IMR-90 (cell line): ENCODE results near the gene ZDHHC8. TPM values are rescaled to one million over a fixed set of nuclear protein-coding genes. Genes with fewer than 3 reads are reported as not detected.

Source experiments
- ATAC-seq: fragments of 200-7000 bp; cut with Tn5 transposase; 2 replicates; pipeline ENCODE4 v1.9.1; 2020; ENCODE audit warnings: low read depth, mild to moderate bottlenecking, moderate library complexity
- BruUV-seq: library from RNA; stranded (reverse); fragments of 400-500 nt; replicated peaks from 2 replicates; lab custom pipeline; 2021; lab: Mats Ljungman, UMichigan
- CTCF ChIA-PET: fragments of 300-600 bp; formaldehyde crosslinking; extraction: SDS; loops from one replicate; lab custom pipeline; 2021; ENCODE audit warnings: antibody characterized with exemption; lab: Yijun Ruan, JAX
- POLR2A ChIA-PET: fragments of 300-600 bp; sonication (Branson Sonifier 250); formaldehyde crosslinking; loops from one replicate; lab custom pipeline; 2022; ENCODE audit warnings: antibody characterized with exemption; ENCODE audit not compliant: unreplicated experiment; lab: Charles Lee
- DNase-seq: peaks from one replicate; pipeline ENCODE4 v3.0.0; 2013
- H2AFZ ChIP-seq: replicated peaks from 2 replicates; pipeline ENCODE3; 2013; ENCODE audit warnings: low read length, mild to moderate bottlenecking; ENCODE audit not compliant: poor library complexity
- H2AK5ac ChIP-seq: 2 replicates; pipeline ENCODE4 v1.6.1; 2013; ENCODE audit warnings: low read depth, low read length, inconsistent platforms
- H2AK9ac ChIP-seq: replicated peaks from 2 replicates; pipeline ENCODE3; 2013; ENCODE audit warnings: mild to moderate bottlenecking, low read depth, low read length, moderate library complexity; ENCODE audit not compliant: poor library complexity
- H2BK120ac ChIP-seq: 2 replicates; pipeline ENCODE4 v1.6.1; 2013; ENCODE audit warnings: low read depth, low read length, inconsistent platforms
- H2BK15ac ChIP-seq: 3 replicates; pipeline ENCODE4 v1.6.1; 2013; ENCODE audit warnings: low read depth, low read length, inconsistent platforms
- H2BK20ac ChIP-seq: 2 replicates; pipeline ENCODE4 v1.6.1; 2013; ENCODE audit warnings: low read depth, mild to moderate bottlenecking, inconsistent platforms, low read length, moderate library complexity
- H2BK5ac ChIP-seq: 2 replicates; pipeline ENCODE4 v1.6.1; 2013; ENCODE audit warnings: mild to moderate bottlenecking, low read depth, low read length, inconsistent platforms; ENCODE audit not compliant: poor library complexity, severe bottlenecking
- H3K14ac ChIP-seq: replicated peaks from 2 replicates; pipeline ENCODE4 v1.6.1; 2013; ENCODE audit warnings: low read depth, low read length, inconsistent platforms
- H3K18ac ChIP-seq: 2 replicates; pipeline ENCODE4 v1.6.1; 2013; ENCODE audit warnings: low read depth, low read length, control low read depth
- H3K23ac ChIP-seq: 2 replicates; pipeline ENCODE4 v1.6.1; 2013; ENCODE audit warnings: low read depth, low read length, inconsistent platforms
- H3K27ac ChIP-seq: 2 replicates; pipeline ENCODE4 v1.5.1; 2013; ENCODE audit warnings: mild to moderate bottlenecking, control low read depth, low read length; ENCODE audit not compliant: insufficient read depth
- H3K27me3 ChIP-seq: 2 replicates; pipeline ENCODE4 v1.6.1; 2013; ENCODE audit warnings: low read length; ENCODE audit not compliant: control insufficient read depth, insufficient read depth
- H3K36me3 ChIP-seq: 2 replicates; pipeline ENCODE4 v1.6.1; 2013; ENCODE audit warnings: low read length, mixed read lengths; ENCODE audit not compliant: control insufficient read depth, insufficient read depth
- H3K4ac ChIP-seq: 2 replicates; pipeline ENCODE4 v1.6.1; 2013; ENCODE audit warnings: low read depth, low read length, inconsistent platforms
- H3K4me1 ChIP-seq: 2 replicates; pipeline ENCODE4 v1.6.1; 2013; ENCODE audit warnings: low read length, mixed read lengths; ENCODE audit not compliant: control insufficient read depth, insufficient read depth
- H3K4me2 ChIP-seq: 2 replicates; pipeline ENCODE4 v1.6.1; 2013; ENCODE audit warnings: low read depth, mild to moderate bottlenecking, control low read depth, low read length, moderate library complexity
- H3K4me3 ChIP-seq: 2 replicates; pipeline ENCODE4 v1.5.1; 2013; ENCODE audit warnings: low read depth, mild to moderate bottlenecking, control low read depth, low read length, moderate library complexity; ENCODE audit not compliant: insufficient read depth
- H3K56ac ChIP-seq: 2 replicates; pipeline ENCODE4 v1.6.1; 2013; ENCODE audit warnings: low read length, inconsistent platforms; ENCODE audit not compliant: insufficient read depth; ENCODE audit errors: extremely low read depth
- H3K79me1 ChIP-seq, 2 experiments: 2 replicates each; pipeline ENCODE4 v1.6.1; 2013; ENCODE audit warnings: low read length in 2 of 2, inconsistent platforms in 1 of 2, low read depth in 1 of 2
- H3K9ac ChIP-seq: 2 replicates; pipeline ENCODE4 v1.6.1; 2013; ENCODE audit warnings: low read depth, low read length, control low read depth
- H3K9me1 ChIP-seq: 2 replicates; pipeline ENCODE4 v1.6.1; 2013; ENCODE audit warnings: low read length, inconsistent platforms; ENCODE audit not compliant: insufficient read depth
- H3K9me3 ChIP-seq: 2 replicates; pipeline ENCODE4 v1.6.1; 2013; ENCODE audit warnings: low read length; ENCODE audit not compliant: control insufficient read depth, insufficient read depth
- H4K20me1 ChIP-seq: 2 replicates; pipeline ENCODE4 v1.6.1; 2013; ENCODE audit warnings: low read length, inconsistent platforms; ENCODE audit not compliant: insufficient read depth
- H4K5ac ChIP-seq: 2 replicates; pipeline ENCODE4 v1.6.1; 2013; ENCODE audit warnings: mild to moderate bottlenecking, low read depth, low read length, control low read depth
- H4K8ac ChIP-seq, 2 experiments: 2 replicates each; pipeline ENCODE4 v1.6.1; 2013; ENCODE audit warnings: low read depth in 2 of 2, low read length in 2 of 2, control low read depth in 1 of 2, inconsistent platforms in 1 of 2
- H4K91ac ChIP-seq: 2 replicates; pipeline ENCODE4 v1.6.1; 2013; ENCODE audit warnings: low read depth, low read length, inconsistent platforms; ENCODE audit not compliant: insufficient read depth
- CTCF ChIP-seq: conservative IDR thresholded peaks from 2 replicates; pipeline ENCODE4 v1.5.1; 2012; ENCODE audit warnings: mild to moderate bottlenecking, low read depth, low read length, improper control_type of control experiment
- ELK1 ChIP-seq: fragments of 150-350 bp; IDR thresholded peaks from 2 replicates; pipeline ENCODE4 v1.6.1; 2016; ENCODE audit warnings: low read depth, mild to moderate bottlenecking, low read length, moderate library complexity, borderline replicate concordance
- FOS ChIP-seq: fragments of 150-350 bp; IDR thresholded peaks from 2 replicates; pipeline ENCODE4 v1.6.1; 2016; ENCODE audit warnings: low read depth, low read length
- MAFK ChIP-seq: IDR thresholded peaks from 2 replicates; pipeline ENCODE4 v1.6.1; 2012; ENCODE audit warnings: low read depth, low read length, improper control_type of control experiment
- MAZ ChIP-seq: IDR thresholded peaks from 2 replicates; pipeline ENCODE4 v1.6.1; 2012; ENCODE audit warnings: low read depth, mild to moderate bottlenecking, low read length, improper control_type of control experiment, moderate library complexity, borderline replicate concordance
- NFE2L2 ChIP-seq: fragments of 150-350 bp; IDR thresholded peaks from 2 replicates; pipeline ENCODE4 v1.6.1; 2016; ENCODE audit warnings: low read depth, mild to moderate bottlenecking, low read length
- RAD21 ChIP-seq: IDR thresholded peaks from 2 replicates; pipeline ENCODE4 v1.6.1; 2012; ENCODE audit warnings: low read length, improper control_type of control experiment
- RCOR1 ChIP-seq: IDR thresholded peaks from 2 replicates; pipeline ENCODE4 v1.6.1; 2012; ENCODE audit warnings: mild to moderate bottlenecking, low read length, improper control_type of control experiment; ENCODE audit not compliant: insufficient replicate concordance
- WGBS, 2 experiments: methylation state at CpG; one replicate each; pipeline versions ENCODE4 v1.1.5 to v1.1.7; 2013; ENCODE audit warnings: missing lambda C conversion rate in 2 of 2; ENCODE audit not compliant: insufficient read length in 1 of 2; ENCODE audit errors: extremely low coverage in 2 of 2; 5-methylcytosine and 5-hydroxymethylcytosine counted together
- dilution Hi-C: fragments of 300-500 bp; cut with HindIII; formaldehyde crosslinking; loops from one replicate; pipeline ENCODE4 v1.14.3; 2018; ENCODE audit warnings: low sequenced_read_pairs; ENCODE audit not compliant: unreplicated experiment
- in situ Hi-C: fragments of 300-500 bp; cut with MboI; formaldehyde crosslinking; loops from 3 replicates; pipeline ENCODE4 v1.14.3; 2019; ENCODE audit warnings: low sequenced_read_pairs, inconsistent platforms, mixed read lengths
- intact Hi-C: fragments of 100-400 bp; cut with micrococcal nuclease; formaldehyde crosslinking; loops from 2 replicates; pipeline ENCODE4 v1.10.0; 2022
- polyA plus RNA-seq, 3 experiments: library from polyadenylated mRNA; depleted of rRNA; stranded (reverse); fragments of >200 nt; gene quantifications; 2 replicates each; pipeline ENCODE4 v1.2.3, GENCODE V29; 2012; ENCODE audit warnings: low replicate concordance in 1 of 3
- total RNA-seq: library from RNA; depleted of rRNA; stranded (reverse); fragments of >200 nt; gene quantifications from 2 replicates; pipeline ENCODE4 v1.2.3, GENCODE V29; 2012

The ZDHHC8 gene
- total and polyA plus RNA-seq, 2 of the 4 experiments (the other 2 are of a cell fraction) = 2.5 to 72.6 TPM

GRCh38 chr22:20147237-20147988 lies 15.8 kb downstream of the ZDHHC8 start (continued):
- no peak for TF ChIP-seq RCOR1

- Histone ChIP-seq H4K20me1 (peaks cover 4% of the 10 kb centered on the region; the same call in 1 of the 2 replicates), H2AK5ac (no peak overlapping the region), H3K9me3 (no peaks in the 10 kb centered on the region), H3K27me3 (no peaks in the 10 kb centered on the region), H3K9me1 (no peaks in the 10 kb centered on the region), H2BK5ac (no peak overlapping the region), H2BK20ac (no peak overlapping the region), H3K36me3 (peaks cover 11% of the 10 kb centered on the region; the same call in 1 of the 2 replicates), H3K4ac (no peak overlapping the region), H3K27ac (no peak overlapping the region), H3K23ac (no peak overlapping the region), H4K5ac (no peak overlapping the region), H3K9ac (no peak overlapping the region), H2BK15ac (no peak overlapping the region), H3K79me1 (peaks cover 0 to 7% of the 10 kb centered on the region in 2 experiments; a peak in 1 of 4 replicates), H3K56ac (no peak overlapping the region), H2BK120ac (no peak overlapping the region), H3K4me1 (peaks cover 2% of the 10 kb centered on the region; the same call in 1 of the 2 replicates), H3K4me2 (no peak overlapping the region), H2AK9ac (no peak overlapping the region), H4K91ac (no peak overlapping the region), H3K18ac (no peak overlapping the region), H2AFZ (no peak overlapping the region), H3K4me3 (no peak overlapping the region), H3K14ac (no peak overlapping the region), H4K8ac (no peak overlapping the region)
- WGBS, 2 experiments = 95% methylated on average over 9 of the region's 18 CpGs; no CpG with 5 or more reads in 1 of the 2 experiments
- intact Hi-C loops = no loop called here
- in situ Hi-C loops = no loop called here
- no TSS peak for BruUV-seq
- no peak for DNase-seq
- dilution Hi-C loops = no loop called here
- ATAC-seq = no peak
- POLR2A ChIA-PET = no interaction called here
- CTCF ChIA-PET = no interaction called here
- TF ChIP-seq MAFK (no peak), RAD21 (no peak), RCOR1 (no peak), NFE2L2 (no peak), ELK1 (no peak), CTCF (no peak), MAZ (no peak), FOS (no peak)
Observed at GRCh38 chr22:20148414-20148813, 16.8 kb downstream of the ZDHHC8 start.
